Subcutaneous adipose tissue (tissue), 4 donors: ENCODE data around the gene DNAJA2. TPM values are rescaled to one million over a fixed set of nuclear protein-coding genes. Genes with fewer than 3 reads are reported as not detected.

Source experiments
- CTCF ChIP-seq: fragments of 450-650 bp; IDR thresholded peaks from one replicate; pipeline ENCODE4 v1.5.1; 2016; ENCODE audit warnings: low read depth, mild to moderate bottlenecking, control low read depth, antibody characterized with exemption, moderate library complexity
- total RNA-seq, 4 donors: library from RNA; depleted of rRNA; stranded (reverse); fragments of >200 nt; gene quantifications; one replicate each; pipeline ENCODE4 v1.1.0, GENCODE V29; 2016

DNAJA2 gene
- total RNA-seq, 4 donors from 2014 or later, result 48.8 to 58.8 (median 54.1) TPM

- no peak for TF ChIP-seq CTCF
Measured at GRCh38 chr16:46924402-46924801, 49.1 kb downstream of the DNAJA2 start.

- no peak for TF ChIP-seq CTCF
Measured at GRCh38 chr16:46923513-46924295, 49.8 kb downstream of the DNAJA2 start.

GRCh38 chr16:46922239-46922638, 51.2 kb downstream of the DNAJA2 start:
- no peak for TF ChIP-seq CTCF

- TF ChIP-seq CTCF, result no peak
Measured at GRCh38 chr16:46920402-46921068, 52.9 kb downstream of the DNAJA2 start.

GRCh38 chr16:46918905-46919792, 54.3 kb downstream of the DNAJA2 start:
- no peak for TF ChIP-seq CTCF

- no peak for TF ChIP-seq CTCF
Measured at GRCh38 chr16:46918400-46918799, 55.1 kb downstream of the DNAJA2 start.

GRCh38 chr16:46916980-46917379, 56.5 kb downstream of the DNAJA2 start:
- TF ChIP-seq CTCF, result no peak
